GM23338 (cell line): ENCODE results near the gene C10orf53. TPM values are rescaled to one million over a fixed set of nuclear protein-coding genes. Genes with fewer than 3 reads are reported as not detected.

Source experiments
- ATAC-seq: fragments of 200-7000 bp; cut with Tn5 transposase; 3 replicates; pipeline ENCODE4 v1.9.1; 2020
- DNase-seq: peaks from one replicate; pipeline ENCODE4 v3.0.0-alpha.2; 2015; ENCODE audit warnings: low spot score
- H2AFZ ChIP-seq: fragments of 200-600 bp; sonication (generic); 2 replicates; pipeline ENCODE4 v1.8.0; 2016; ENCODE audit warnings: antibody characterized with exemption, mild to moderate bottlenecking, moderate library complexity
- H3F3A ChIP-seq: fragments of 200-600 bp; sonication (generic); replicated peaks from 2 replicates; pipeline ENCODE4 v1.8.0; 2017; ENCODE audit warnings: antibody characterized with exemption, mixed run types, low read depth
- H3K27ac ChIP-seq: fragments of 200-600 bp; sonication (generic); 2 replicates; pipeline ENCODE4 v1.6.1; 2016; ENCODE audit warnings: low read depth
- H3K27me3 ChIP-seq: fragments of 200-600 bp; sonication (generic); 2 replicates; pipeline ENCODE4 v1.8.0; 2016; ENCODE audit warnings: mild to moderate bottlenecking, mixed run types, moderate library complexity; ENCODE audit not compliant: insufficient read depth
- H3K36me3 ChIP-seq: fragments of 200-600 bp; sonication (generic); 2 replicates; pipeline ENCODE4 v1.8.0; 2016; ENCODE audit warnings: mild to moderate bottlenecking; ENCODE audit not compliant: insufficient read depth
- H3K4me1 ChIP-seq: fragments of 200-600 bp; sonication (generic); 2 replicates; pipeline ENCODE4 v1.8.0; 2016; ENCODE audit warnings: mild to moderate bottlenecking, moderate library complexity; ENCODE audit not compliant: insufficient read depth
- H3K4me2 ChIP-seq: fragments of 200-600 bp; sonication (generic); 2 replicates; pipeline ENCODE4 v1.7.1; 2017; ENCODE audit warnings: mixed run types
- H3K4me3 ChIP-seq: fragments of 200-600 bp; sonication (generic); 2 replicates; pipeline ENCODE4 v1.6.1; 2016; ENCODE audit warnings: mixed run types
- H3K79me2 ChIP-seq: fragments of 200-600 bp; sonication (generic); replicated peaks from 2 replicates; pipeline ENCODE4 v1.8.0; 2017; ENCODE audit warnings: mild to moderate bottlenecking; ENCODE audit not compliant: insufficient read depth
- H3K9me2 ChIP-seq: fragments of 200-600 bp; sonication (generic); 2 replicates; pipeline ENCODE4 v1.8.0; 2017; ENCODE audit not compliant: insufficient read depth
- H4K20me1 ChIP-seq: fragments of 200-600 bp; sonication (generic); replicated peaks from 2 replicates; pipeline ENCODE4 v1.8.0; 2017; ENCODE audit warnings: mild to moderate bottlenecking; ENCODE audit not compliant: insufficient read depth
- H3K27ac Mint-ChIP-seq: 2 replicates; pipeline ENCODE4 v1.8.0; 2020; ENCODE audit warnings: inconsistent platforms, mild to moderate bottlenecking, moderate library complexity, mixed read lengths
- H3K27me3 Mint-ChIP-seq: 3 replicates; pipeline ENCODE4 v1.8.0; 2022; ENCODE audit warnings: low read depth, mild to moderate bottlenecking, moderate library complexity, mixed read lengths, inconsistent platforms; ENCODE audit not compliant: insufficient read depth, poor library complexity
- H3K36me3 Mint-ChIP-seq: 3 replicates; pipeline ENCODE4 v1.8.0; 2021; ENCODE audit warnings: low read depth, mild to moderate bottlenecking, inconsistent platforms, moderate library complexity, mixed read lengths
- H3K4me1 Mint-ChIP-seq: 3 replicates; pipeline ENCODE4 v1.8.0; 2020; ENCODE audit warnings: mild to moderate bottlenecking, inconsistent platforms, mixed read lengths
- H3K4me3 Mint-ChIP-seq: 3 replicates; pipeline ENCODE4 v1.8.0; 2021; ENCODE audit warnings: moderate library complexity, mild to moderate bottlenecking, inconsistent platforms, mixed read lengths
- H3K9me3 Mint-ChIP-seq: 3 replicates; pipeline ENCODE4 v1.8.0; 2020; ENCODE audit warnings: moderate library complexity, mild to moderate bottlenecking, inconsistent platforms, mixed read lengths
- CREB1 ChIP-seq: fragments of 250-450 bp; sonication (Bioruptor Pico); IDR thresholded peaks from 2 replicates; pipeline ENCODE4 v1.5.0; 2020; ENCODE audit warnings: low read depth, mild to moderate bottlenecking, moderate library complexity
- CTCF ChIP-seq, 2 experiments: fragments of 200-600 bp in 1 of 2; sonication (generic) in 1 of 2; conservative IDR thresholded peaks; 2 replicates each; pipeline versions ENCODE4 v1.5.1 to v1.6.1; 2016 to 2017; ENCODE audit warnings: antibody characterized with exemption in 2 of 2, low read depth in 2 of 2, mild to moderate bottlenecking in 2 of 2, moderate library complexity in 1 of 2
- EZH2 ChIP-seq: fragments of 200-600 bp; sonication (generic); IDR thresholded peaks from one replicate; pipeline ENCODE4 v1.8.0; 2017; ENCODE audit warnings: antibody characterized with exemption, mild to moderate bottlenecking, low read depth; ENCODE audit not compliant: unreplicated experiment
- EZH2phosphoT487 ChIP-seq: fragments of 200-600 bp; sonication (generic); IDR thresholded peaks from one replicate; pipeline ENCODE4 v1.8.1; 2018; ENCODE audit warnings: antibody characterized with exemption; ENCODE audit not compliant: unreplicated experiment
- NANOG ChIP-seq: IDR thresholded peaks from 2 replicates; pipeline ENCODE4 v1.6.1; 2016; ENCODE audit warnings: antibody characterized with exemption, borderline replicate concordance
- POLR2AphosphoS5 ChIP-seq: IDR thresholded peaks from 2 replicates; pipeline ENCODE4 v1.6.1; 2016; ENCODE audit warnings: antibody characterized with exemption, low read depth
- ZNF114 ChIP-seq: fragments of 250-450 bp; sonication (Bioruptor Pico); IDR thresholded peaks from 2 replicates; pipeline ENCODE4 v1.5.0; 2020; ENCODE audit warnings: mild to moderate bottlenecking, moderate library complexity
- ZNF331 ChIP-seq: fragments of 250-450 bp; sonication (Bioruptor Pico); IDR thresholded peaks from 2 replicates; pipeline ENCODE4 v1.5.0; 2020; ENCODE audit warnings: low read depth, mild to moderate bottlenecking, moderate library complexity
- polyA plus RNA-seq: library from polyadenylated mRNA; unstranded; fragments of >200 nt; fragmentation: Nextera tagmentation; extraction: Ambion mirVana; gene quantifications from 2 replicates; pipeline ENCODE4 v1.2.1, GENCODE V29; 2016
- total RNA-seq: library from RNA; depleted of rRNA; stranded (reverse); fragments of >200 nt; shearing (Covaris generic); gene quantifications from 2 replicates; pipeline ENCODE4 v1.2.3, GENCODE V29; 2014
- TF ChIP-seq, protein P1 (sequence below): IDR thresholded peaks from one replicate; pipeline ENCODE4 v1.6.1; 2018; ENCODE audit warnings: antibody characterized with exemption; ENCODE audit not compliant: unreplicated experiment
- TF ChIP-seq, protein P2 (sequence below): fragments of 250-450 bp; sonication (Bioruptor Pico); IDR thresholded peaks from 2 replicates; pipeline ENCODE4 v1.5.0; 2020; ENCODE audit warnings: mild to moderate bottlenecking, moderate library complexity

The C10orf53 gene
- total and polyA plus RNA-seq, 2 experiments from 2014 or later, result not detected

- TF ChIP-seq, protein P1, sequence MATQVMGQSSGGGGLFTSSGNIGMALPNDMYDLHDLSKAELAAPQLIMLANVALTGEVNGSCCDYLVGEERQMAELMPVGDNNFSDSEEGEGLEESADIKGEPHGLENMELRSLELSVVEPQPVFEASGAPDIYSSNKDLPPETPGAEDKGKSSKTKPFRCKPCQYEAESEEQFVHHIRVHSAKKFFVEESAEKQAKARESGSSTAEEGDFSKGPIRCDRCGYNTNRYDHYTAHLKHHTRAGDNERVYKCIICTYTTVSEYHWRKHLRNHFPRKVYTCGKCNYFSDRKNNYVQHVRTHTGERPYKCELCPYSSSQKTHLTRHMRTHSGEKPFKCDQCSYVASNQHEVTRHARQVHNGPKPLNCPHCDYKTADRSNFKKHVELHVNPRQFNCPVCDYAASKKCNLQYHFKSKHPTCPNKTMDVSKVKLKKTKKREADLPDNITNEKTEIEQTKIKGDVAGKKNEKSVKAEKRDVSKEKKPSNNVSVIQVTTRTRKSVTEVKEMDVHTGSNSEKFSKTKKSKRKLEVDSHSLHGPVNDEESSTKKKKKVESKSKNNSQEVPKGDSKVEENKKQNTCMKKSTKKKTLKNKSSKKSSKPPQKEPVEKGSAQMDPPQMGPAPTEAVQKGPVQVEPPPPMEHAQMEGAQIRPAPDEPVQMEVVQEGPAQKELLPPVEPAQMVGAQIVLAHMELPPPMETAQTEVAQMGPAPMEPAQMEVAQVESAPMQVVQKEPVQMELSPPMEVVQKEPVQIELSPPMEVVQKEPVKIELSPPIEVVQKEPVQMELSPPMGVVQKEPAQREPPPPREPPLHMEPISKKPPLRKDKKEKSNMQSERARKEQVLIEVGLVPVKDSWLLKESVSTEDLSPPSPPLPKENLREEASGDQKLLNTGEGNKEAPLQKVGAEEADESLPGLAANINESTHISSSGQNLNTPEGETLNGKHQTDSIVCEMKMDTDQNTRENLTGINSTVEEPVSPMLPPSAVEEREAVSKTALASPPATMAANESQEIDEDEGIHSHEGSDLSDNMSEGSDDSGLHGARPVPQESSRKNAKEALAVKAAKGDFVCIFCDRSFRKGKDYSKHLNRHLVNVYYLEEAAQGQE, result no peak
- TF ChIP-seq ZNF331 (CRISPR knock-in tag), result no peak
- TF ChIP-seq EZH2phosphoT487, result no peak
- TF ChIP-seq CREB1 (CRISPR knock-in tag), result no peak
- TF ChIP-seq EZH2, result no peak
- TF ChIP-seq NANOG, result no peak
Observed at GRCh38 chr10:49643241-49644034, 36.0 kb upstream of the C10orf53 start (continued).

GRCh38 chr10:49644035-49644646 is 35.3 kb upstream of the C10orf53 start:
- Histone ChIP-seq H3K4me1 (peaks cover 5% of the 10 kb centered on the region; the same call in 1 of the 2 replicates), H3K27me3 (no peaks in the 10 kb centered on the region), H3K79me2 (no peaks in the 10 kb centered on the region), H3K27ac (no peak overlapping the region), H3K36me3 (no peaks in the 10 kb centered on the region), H3K4me3 (no peak overlapping the region), H2AFZ (no peak overlapping the region), H4K20me1 (no peaks in the 10 kb centered on the region), H3F3A (no peaks in the 10 kb centered on the region), H3K9me2 (no peaks in the 10 kb centered on the region), H3K4me2 (no peak overlapping the region)
- no peaks in the 10 kb centered on the region for H3K36me3 Mint-ChIP-seq
- peaks cover 17% of the 10 kb centered on the region for H3K4me1 Mint-ChIP-seq
- H3K27me3 Mint-ChIP-seq, result peaks cover 13% of the 10 kb centered on the region
- ATAC-seq, result no peak
- DNase-seq, result no peak
- no peak overlapping the region for H3K4me3 Mint-ChIP-seq
- no peaks in the 10 kb centered on the region; the same call in 2 of the 3 replicates for H3K9me3 Mint-ChIP-seq
- H3K27ac Mint-ChIP-seq, result no peak overlapping the region
- TF ChIP-seq CTCF (conservative IDR thresholded peaks at IDR 0.05; ENCODE audit: low read depth in 2 of 2) (no peak), ZNF114 (CRISPR knock-in tag) (no peak), NANOG (no peak), POLR2AphosphoS5 (no peak), CREB1 (CRISPR knock-in tag) (no peak), EZH2phosphoT487 (no peak)
- TF ChIP-seq, protein P2, sequence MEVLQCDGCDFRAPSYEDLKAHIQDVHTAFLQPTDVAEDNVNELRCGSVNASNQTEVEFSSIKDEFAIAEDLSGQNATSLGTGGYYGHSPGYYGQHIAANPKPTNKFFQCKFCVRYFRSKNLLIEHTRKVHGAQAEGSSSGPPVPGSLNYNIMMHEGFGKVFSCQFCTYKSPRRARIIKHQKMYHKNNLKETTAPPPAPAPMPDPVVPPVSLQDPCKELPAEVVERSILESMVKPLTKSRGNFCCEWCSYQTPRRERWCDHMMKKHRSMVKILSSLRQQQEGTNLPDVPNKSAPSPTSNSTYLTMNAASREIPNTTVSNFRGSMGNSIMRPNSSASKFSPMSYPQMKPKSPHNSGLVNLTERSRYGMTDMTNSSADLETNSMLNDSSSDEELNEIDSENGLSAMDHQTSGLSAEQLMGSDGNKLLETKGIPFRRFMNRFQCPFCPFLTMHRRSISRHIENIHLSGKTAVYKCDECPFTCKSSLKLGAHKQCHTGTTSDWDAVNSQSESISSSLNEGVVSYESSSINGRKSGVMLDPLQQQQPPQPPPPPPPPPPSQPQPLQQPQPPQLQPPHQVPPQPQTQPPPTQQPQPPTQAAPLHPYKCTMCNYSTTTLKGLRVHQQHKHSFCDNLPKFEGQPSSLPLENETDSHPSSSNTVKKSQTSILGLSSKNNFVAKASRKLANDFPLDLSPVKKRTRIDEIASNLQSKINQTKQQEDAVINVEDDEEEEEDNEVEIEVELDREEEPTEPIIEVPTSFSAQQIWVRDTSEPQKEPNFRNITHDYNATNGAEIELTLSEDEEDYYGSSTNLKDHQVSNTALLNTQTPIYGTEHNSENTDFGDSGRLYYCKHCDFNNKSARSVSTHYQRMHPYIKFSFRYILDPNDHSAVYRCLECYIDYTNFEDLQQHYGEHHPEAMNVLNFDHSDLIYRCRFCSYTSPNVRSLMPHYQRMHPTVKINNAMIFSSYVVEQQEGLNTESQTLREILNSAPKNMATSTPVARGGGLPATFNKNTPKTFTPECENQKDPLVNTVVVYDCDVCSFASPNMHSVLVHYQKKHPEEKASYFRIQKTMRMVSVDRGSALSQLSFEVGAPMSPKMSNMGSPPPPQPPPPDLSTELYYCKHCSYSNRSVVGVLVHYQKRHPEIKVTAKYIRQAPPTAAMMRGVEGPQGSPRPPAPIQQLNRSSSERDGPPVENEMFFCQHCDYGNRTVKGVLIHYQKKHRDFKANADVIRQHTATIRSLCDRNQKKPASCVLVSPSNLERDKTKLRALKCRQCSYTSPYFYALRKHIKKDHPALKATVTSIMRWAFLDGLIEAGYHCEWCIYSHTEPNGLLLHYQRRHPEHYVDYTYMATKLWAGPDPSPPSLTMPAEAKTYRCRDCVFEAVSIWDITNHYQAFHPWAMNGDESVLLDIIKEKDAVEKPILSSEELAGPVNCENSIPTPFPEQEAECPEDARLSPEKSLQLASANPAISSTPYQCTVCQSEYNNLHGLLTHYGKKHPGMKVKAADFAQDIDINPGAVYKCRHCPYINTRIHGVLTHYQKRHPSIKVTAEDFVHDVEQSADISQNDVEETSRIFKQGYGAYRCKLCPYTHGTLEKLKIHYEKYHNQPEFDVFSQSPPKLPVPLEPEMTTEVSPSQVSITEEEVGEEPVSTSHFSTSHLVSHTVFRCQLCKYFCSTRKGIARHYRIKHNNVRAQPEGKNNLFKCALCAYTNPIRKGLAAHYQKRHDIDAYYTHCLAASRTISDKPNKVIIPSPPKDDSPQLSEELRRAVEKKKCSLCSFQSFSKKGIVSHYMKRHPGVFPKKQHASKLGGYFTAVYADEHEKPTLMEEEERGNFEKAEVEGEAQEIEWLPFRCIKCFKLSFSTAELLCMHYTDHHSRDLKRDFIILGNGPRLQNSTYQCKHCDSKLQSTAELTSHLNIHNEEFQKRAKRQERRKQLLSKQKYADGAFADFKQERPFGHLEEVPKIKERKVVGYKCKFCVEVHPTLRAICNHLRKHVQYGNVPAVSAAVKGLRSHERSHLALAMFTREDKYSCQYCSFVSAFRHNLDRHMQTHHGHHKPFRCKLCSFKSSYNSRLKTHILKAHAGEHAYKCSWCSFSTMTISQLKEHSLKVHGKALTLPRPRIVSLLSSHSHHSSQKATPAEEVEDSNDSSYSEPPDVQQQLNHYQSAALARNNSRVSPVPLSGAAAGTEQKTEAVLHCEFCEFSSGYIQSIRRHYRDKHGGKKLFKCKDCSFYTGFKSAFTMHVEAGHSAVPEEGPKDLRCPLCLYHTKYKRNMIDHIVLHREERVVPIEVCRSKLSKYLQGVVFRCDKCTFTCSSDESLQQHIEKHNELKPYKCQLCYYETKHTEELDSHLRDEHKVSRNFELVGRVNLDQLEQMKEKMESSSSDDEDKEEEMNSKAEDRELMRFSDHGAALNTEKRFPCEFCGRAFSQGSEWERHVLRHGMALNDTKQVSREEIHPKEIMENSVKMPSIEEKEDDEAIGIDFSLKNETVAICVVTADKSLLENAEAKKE (CRISPR knock-in tag), result no peak
